SK-N-MC (cell line): ENCODE measurements around the gene FBXO36.

ENCODE experiments used
- DNase-seq: peaks from one replicate; pipeline ENCODE4 v3.0.0-alpha.2; 2011; ENCODE audit warnings: low read depth, low spot score
- H3K27ac ChIP-seq: fragments of 200-600 bp; sonication (generic); 2 replicates; pipeline ENCODE4 v1.5.1; 2016; ENCODE audit warnings: mixed run types
- H3K36me3 ChIP-seq: fragments of 200-600 bp; sonication (generic); 2 replicates; pipeline ENCODE4 v1.6.1; 2017; ENCODE audit warnings: antibody characterized with exemption, low read length, mixed read lengths; ENCODE audit not compliant: insufficient read depth
- H3K4me3 ChIP-seq: fragments of 200-600 bp; sonication (generic); 2 replicates; pipeline ENCODE4 v1.5.1; 2016
- H3K9ac ChIP-seq: fragments of 200-600 bp; sonication (generic); 2 replicates; pipeline ENCODE4 v1.8.0; 2017; ENCODE audit warnings: mixed run types, mixed read lengths; ENCODE audit not compliant: insufficient read length
- H3K9me3 ChIP-seq: fragments of 200-600 bp; sonication (generic); 2 replicates; pipeline ENCODE4 v1.6.1; 2017; ENCODE audit warnings: low read depth, mild to moderate bottlenecking, antibody characterized with exemption, low read length, moderate library complexity, mixed read lengths
- EZH2 ChIP-seq: fragments of 200-600 bp; sonication (generic); IDR thresholded peaks from one replicate; pipeline ENCODE4 v1.6.1; 2017; ENCODE audit warnings: antibody characterized with exemption
- FOXP2 ChIP-seq: optimal IDR thresholded peaks from 2 replicates; pipeline ENCODE3; 2011; ENCODE audit warnings: mild to moderate bottlenecking, moderate library complexity; ENCODE audit not compliant: insufficient read depth; ENCODE audit errors: extremely low read length, control extremely low read depth
- POLR2AphosphoS5 ChIP-seq: IDR thresholded peaks from 2 replicates; pipeline ENCODE4 v1.6.1; 2012; ENCODE audit warnings: mild to moderate bottlenecking, low read depth, low read length, borderline replicate concordance

The FBXO36 gene

DNA sequence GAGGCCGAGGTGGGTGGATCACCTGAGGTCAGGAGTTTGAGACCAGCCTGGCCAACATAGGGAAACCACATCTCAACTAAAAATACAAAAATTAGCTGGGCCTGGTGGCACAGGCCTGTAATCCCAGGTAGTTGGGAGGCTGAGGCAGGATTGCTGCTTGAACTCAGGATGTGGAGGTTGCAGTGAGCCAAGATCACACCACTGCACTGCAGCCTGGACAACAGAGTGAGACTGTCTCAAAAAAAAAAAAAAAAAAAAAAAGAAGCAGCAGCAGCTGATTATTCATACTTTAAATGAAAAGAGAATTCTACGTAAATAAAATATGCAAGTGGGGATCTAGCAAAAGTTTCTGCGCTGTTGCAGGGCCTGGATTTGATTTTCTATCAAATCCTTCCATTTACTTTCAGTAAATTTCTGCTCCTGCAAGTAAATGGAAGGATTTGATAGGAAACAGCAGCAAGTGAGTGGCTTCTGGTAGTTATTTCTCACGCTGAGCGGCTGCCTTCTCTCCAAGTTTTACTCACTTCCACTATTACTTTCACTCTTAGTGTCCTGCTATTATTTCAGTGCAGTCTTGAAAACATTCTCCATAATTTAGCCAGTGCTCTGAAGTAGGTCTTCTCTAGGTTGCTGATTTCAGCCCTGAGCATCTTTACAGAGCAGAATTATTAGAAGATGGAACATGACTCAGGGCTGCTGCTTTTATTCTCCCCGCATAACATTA, 78.0 kb downstream of the FBXO36 start:
- H3K4me3 ChIP-seq: no peak overlapping the region
- TF ChIP-seq EZH2: no peak
- TF ChIP-seq POLR2AphosphoS5: no peak
- TF ChIP-seq FOXP2: no peak
- DNase-seq: no peak
- H3K9ac ChIP-seq: no peak overlapping the region
- no peak overlapping the region for H3K27ac ChIP-seq
- no peaks in the 10 kb centered on the region for H3K36me3 ChIP-seq
- no peaks in the 10 kb centered on the region for H3K9me3 ChIP-seq

DNA sequence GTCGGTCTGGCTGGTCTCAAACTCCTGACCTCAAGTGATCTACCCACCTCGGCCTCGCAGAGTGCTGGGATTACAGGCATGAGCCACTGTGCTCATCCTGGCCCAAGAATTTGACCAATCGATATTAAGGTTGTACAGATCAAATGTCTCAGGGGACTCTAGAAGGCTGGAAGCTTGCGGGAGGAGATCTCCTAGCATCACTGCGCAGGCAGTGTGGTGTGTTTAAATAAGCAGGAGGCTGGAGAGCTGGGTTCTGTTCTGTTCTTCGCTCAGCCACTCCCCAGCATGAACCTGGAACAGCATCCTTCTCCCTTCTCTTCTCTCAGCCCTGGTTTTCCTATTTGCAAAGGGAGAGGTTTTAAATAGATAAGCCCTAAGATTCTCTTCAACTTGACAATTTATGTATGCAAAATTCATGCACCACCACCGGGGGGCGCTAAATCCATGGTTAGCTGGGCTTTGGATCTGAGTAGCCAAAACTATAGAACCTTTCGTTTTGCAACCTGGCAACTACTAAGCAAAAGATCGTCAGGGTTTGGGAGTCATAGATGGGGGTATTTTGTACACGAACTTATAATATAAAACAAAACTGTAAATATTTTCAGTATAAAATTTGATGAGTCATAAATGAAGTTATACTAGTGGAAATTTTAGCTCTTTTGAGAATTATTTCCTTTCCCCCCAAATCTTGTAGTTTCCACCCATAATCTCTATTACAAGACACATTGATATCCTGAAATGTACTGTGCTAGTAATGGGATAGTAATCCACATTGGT, 85.8 kb downstream of the FBXO36 start:
- Histone ChIP-seq H3K9me3 (no peaks in the 10 kb centered on the region), H3K4me3 (0 out of 2 replicates have a peak overlapping the region, but pooled peaks have one; percentile 17), H3K36me3 (no peaks in the 10 kb centered on the region), H3K27ac (no peak overlapping the region), H3K9ac (no peak overlapping the region)
- TF ChIP-seq EZH2: no peak
- TF ChIP-seq FOXP2: no peak
- no peak for TF ChIP-seq POLR2AphosphoS5
- DNase-seq: peak; percentile 61

DNA sequence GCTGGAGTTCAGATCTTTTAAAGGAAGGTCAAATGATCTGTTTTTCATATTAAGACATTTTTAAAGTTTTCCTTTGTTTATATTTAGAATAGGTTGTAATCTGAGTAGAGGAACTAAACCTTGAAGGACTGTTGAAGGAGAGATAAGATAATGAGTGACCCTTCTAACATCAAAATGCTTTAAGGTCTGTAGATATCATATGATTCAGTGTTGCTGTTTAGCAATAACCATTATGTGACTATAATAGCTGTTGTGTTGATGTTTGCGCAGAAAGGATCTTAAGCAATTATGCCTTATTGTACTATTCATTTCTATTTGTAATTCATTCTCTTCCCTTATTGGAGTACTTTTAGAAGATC, 86.4 kb downstream of the FBXO36 start:
- TF ChIP-seq FOXP2 (no peak), EZH2 (no peak), POLR2AphosphoS5 (no peak)
- no peak overlapping the region for H3K4me3 ChIP-seq
- H3K9ac ChIP-seq: no peak overlapping the region
- H3K9me3 ChIP-seq: no peaks in the 10 kb centered on the region
- no peak for DNase-seq
- H3K27ac ChIP-seq: no peak overlapping the region
- no peaks in the 10 kb centered on the region for H3K36me3 ChIP-seq

DNA sequence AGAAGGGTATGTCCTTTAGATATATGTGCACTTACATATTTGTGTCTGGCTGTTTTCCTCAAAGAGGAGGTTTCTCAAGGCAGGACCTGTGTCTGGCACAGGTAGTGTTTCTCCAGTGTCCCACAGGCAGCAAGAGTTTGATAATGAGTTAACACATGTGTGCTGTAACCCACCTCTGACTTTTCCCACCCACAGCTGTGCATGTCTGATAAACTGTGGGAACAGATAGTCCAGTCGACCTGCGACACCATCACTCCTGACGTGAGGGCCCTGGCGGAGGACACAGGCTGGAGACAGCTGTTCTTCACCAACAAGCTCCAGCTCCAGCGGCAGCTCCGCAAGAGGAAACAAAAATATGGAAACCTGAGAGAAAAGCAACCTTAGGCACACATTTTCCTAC, 88.2 kb downstream of the FBXO36 start:
- TF ChIP-seq EZH2 (no peak), FOXP2 (no peak), POLR2AphosphoS5 (no peak)
- Histone ChIP-seq H3K9ac (no peak overlapping the region), H3K36me3 (no peaks in the 10 kb centered on the region), H3K9me3 (no peaks in the 10 kb centered on the region), H3K4me3 (no peak overlapping the region), H3K27ac (no peak overlapping the region)
- DNase-seq: no peak

DNA sequence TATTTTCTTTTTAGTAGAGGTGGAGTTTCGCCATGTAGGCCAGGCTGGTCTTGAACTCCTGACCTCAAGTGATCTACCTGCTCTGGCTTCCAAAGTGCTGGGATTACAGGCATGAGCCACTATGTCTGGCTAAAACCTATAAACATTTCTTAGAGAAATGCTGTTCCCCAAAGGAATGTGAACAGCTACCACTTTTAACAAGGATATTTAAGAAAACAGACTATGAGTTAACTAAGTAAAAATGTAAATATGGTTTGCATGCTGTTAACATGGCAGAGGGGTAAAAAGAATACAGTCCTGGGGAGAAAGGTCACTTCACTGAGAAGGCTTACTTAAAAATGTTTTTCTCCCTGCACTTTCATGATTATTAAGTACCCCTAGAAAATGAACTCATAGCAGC, 89.3 kb downstream of the FBXO36 start:
- no peak for TF ChIP-seq FOXP2
- TF ChIP-seq EZH2: no peak
- no peak for TF ChIP-seq POLR2AphosphoS5
- Histone ChIP-seq H3K9me3 (no peaks in the 10 kb centered on the region), H3K27ac (no peak overlapping the region), H3K4me3 (no peak overlapping the region), H3K36me3 (no peaks in the 10 kb centered on the region), H3K9ac (no peak overlapping the region)
- DNase-seq: no peak

DNA sequence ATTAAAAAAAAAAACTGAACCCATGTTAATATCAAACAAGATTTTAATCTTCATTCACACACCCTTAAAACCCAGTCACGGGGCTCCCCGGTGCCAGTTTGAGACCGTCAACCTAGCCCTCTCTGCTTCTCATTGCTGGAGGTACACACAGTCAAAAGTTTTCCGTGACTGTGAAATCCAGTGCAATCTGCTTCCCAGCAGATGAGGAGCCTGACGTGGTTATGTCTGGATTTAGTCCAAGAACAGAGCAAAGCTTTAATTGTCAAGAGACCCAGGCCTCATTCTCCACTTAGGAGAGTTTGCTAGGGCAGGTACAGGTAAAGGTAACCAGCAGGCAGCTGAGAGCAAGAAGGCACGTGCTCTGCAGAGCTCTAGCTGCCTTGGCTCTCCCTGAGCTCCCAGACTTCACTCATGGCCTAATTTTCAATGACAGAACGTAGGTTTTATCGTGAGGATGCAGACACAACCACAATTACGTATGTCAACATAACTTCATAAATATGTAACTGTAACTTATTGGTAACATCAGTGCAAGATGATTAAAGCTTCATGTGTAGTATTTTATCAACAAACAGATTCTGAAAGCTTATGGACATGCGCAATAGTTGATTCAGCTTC, 90.1 kb downstream of the FBXO36 start:
- DNase-seq: no peak

DNA sequence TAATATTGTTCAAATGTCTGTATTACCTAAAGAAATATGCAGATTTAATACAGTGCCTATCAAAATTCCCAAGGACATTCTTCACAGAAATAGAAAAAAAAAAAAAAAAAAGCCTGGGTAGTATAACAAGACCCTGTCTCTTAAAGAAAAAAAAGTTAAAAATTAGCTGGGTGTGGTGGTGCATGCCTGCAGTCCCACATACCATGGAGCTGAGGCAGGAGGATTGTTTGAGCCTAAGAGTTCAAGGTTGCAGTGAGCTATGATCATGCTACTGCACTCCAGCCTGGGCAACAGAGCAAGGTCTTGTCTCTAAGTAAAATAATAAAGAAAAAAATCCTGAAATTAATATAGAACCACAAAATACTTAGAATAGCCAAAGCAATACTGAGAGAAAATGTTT, 94.5 kb downstream of the FBXO36 start:
- Histone ChIP-seq H3K4me3 (no peak overlapping the region), H3K9me3 (no peaks in the 10 kb centered on the region), H3K9ac (no peak overlapping the region), H3K27ac (no peak overlapping the region), H3K36me3 (no peaks in the 10 kb centered on the region)
- no peak for TF ChIP-seq FOXP2
- no peak for TF ChIP-seq POLR2AphosphoS5
- no peak for TF ChIP-seq EZH2
- no peak for DNase-seq

More for the DNA sequence above, 90.1 kb downstream of the FBXO36 start:
- peak overlapping the region; percentile 25 for H3K9ac ChIP-seq
- no peaks in the 10 kb centered on the region for H3K9me3 ChIP-seq
- no peak for TF ChIP-seq POLR2AphosphoS5
- no peak for TF ChIP-seq EZH2
- no peak for TF ChIP-seq FOXP2
- H3K4me3 ChIP-seq: no peak overlapping the region
- H3K36me3 ChIP-seq: no peaks in the 10 kb centered on the region
- no peak overlapping the region for H3K27ac ChIP-seq

DNA sequence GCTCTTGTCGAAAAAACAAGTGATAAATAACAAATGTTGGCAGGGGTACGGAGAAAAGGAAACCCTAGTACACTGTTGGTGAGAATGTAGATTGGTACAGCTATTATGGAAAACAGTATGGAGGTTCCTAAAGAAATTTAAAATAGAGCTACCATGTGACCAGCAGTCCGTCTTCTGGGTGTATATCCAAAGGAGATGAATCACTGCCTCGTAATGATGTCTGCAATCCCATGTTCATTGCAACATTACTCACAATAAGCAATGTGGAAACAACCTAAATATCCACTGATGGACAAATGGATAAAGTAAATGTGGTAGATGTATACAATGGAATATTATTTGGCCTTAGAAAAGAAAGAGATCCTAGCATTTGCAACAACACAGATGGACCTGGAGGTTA, 95.8 kb downstream of the FBXO36 start:
- no peak for DNase-seq
- no peaks in the 10 kb centered on the region for H3K36me3 ChIP-seq
- no peak overlapping the region for H3K9ac ChIP-seq
- H3K27ac ChIP-seq: no peak overlapping the region
- no peak overlapping the region for H3K4me3 ChIP-seq
- TF ChIP-seq FOXP2: no peak
- TF ChIP-seq POLR2AphosphoS5: no peak
- no peak for TF ChIP-seq EZH2
- H3K9me3 ChIP-seq: no peaks in the 10 kb centered on the region

DNA sequence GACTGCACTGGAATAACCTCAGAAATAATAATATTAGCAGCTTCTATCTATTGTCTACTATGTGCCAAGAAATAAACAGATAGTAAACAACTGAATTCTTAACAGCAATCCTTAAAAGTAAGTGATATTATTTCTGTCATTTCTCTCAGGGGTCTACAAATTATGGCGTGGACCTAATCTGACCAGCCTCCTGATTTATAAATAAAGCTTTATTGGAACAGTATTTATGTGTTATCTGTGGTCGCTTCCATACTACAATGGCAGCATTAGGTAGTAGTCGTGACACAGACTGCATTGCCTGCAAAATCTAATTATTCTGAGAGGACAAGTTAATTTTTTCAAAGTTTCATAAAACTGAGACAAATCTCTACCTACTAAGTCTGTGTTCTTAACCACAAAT, 97.4 kb downstream of the FBXO36 start:
- no peaks in the 10 kb centered on the region for H3K36me3 ChIP-seq
- TF ChIP-seq EZH2 (no peak), FOXP2 (no peak), POLR2AphosphoS5 (no peak)

More for the DNA sequence above, 97.4 kb downstream of the FBXO36 start:
- H3K27ac ChIP-seq: no peak overlapping the region
- no peak overlapping the region for H3K9ac ChIP-seq
- no peak for DNase-seq
- H3K9me3 ChIP-seq: no peaks in the 10 kb centered on the region
- no peak overlapping the region for H3K4me3 ChIP-seq
